ENCODE data around the gene SLC16A7. TPM values are rescaled to one million over a fixed set of nuclear protein-coding genes. Genes with fewer than 3 reads are reported as not detected.
A peak's percentile ranks its signal among the peaks of the same experiment; 100 is the strongest.

The SLC16A7 gene
- total and polyA plus RNA-seq, 9 donors: 1.5 to 9.7 (median 4.0) TPM

DNA sequence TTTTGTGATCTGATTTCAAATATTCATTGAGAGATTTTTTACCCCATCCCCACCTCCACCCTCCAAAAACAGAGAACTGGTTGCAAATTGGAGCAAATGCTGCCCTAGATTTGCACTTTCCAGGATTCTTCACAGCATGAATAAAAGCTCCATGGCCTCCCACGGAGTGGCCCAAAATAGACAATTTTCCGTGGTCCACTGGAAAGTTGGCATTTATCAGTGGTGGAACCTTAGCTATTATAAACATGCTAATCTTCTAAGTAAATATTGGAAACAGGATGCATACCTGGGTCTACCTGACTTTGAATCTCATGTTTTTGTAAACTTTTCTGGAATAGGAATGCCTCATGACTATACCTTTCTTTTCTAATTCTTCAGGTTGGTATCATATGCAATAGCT is 123.9 kb downstream of the SLC16A7 start:
- H3K27me3 ChIP-seq (ENCODE audit: control insufficient read depth, insufficient read depth, low read length): no peaks in the 10 kb centered on the region
- H3K9me3 ChIP-seq (replicated peaks; ENCODE audit: control insufficient read depth, low read depth, low read length): no peaks in the 10 kb centered on the region
- no peak for DNase-seq
- no peaks in the 10 kb centered on the region for H3K4me1 ChIP-seq (ENCODE audit: control insufficient read depth, insufficient read depth, low read length)
- H3K27ac ChIP-seq (ENCODE audit: low read length): no peak overlapping the region
- H3K4me3 ChIP-seq (ENCODE audit: low read length): no peak overlapping the region
- H3K36me3 ChIP-seq (ENCODE audit: control insufficient read depth, insufficient read depth, low read length): no peaks in the 10 kb centered on the region
- no CpG with 5 or more reads among the region's 2 CpGs for WGBS (ENCODE audit: insufficient coverage)

DNA sequence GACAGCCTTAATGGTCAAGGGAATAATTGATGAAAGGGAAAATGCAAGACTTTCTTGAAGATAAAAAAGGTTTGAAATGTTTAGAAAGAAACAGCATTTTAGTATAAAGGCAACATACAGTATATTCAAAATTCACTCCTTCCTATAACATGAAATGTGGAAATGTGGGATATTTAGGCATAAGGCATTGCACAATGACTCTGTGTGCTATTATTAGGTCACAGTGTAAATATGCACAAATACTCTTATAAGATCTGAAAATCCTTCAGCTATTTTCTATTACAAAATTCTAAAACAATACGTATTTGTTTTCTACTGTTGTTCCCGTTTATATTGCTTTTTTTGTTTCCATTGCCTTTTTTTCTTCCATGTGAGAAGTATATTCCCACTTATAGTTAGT is 127.7 kb downstream of the SLC16A7 start:
- H3K4me1 ChIP-seq (ENCODE audit: control insufficient read depth, insufficient read depth, low read length): no peaks in the 10 kb centered on the region
- DNase-seq: no peak
- H3K27me3 ChIP-seq (ENCODE audit: control insufficient read depth, insufficient read depth, low read length): no peaks in the 10 kb centered on the region
- H3K9me3 ChIP-seq (replicated peaks; ENCODE audit: control insufficient read depth, low read depth, low read length): no peaks in the 10 kb centered on the region
- no peak overlapping the region for H3K27ac ChIP-seq (ENCODE audit: low read length)
- WGBS (ENCODE audit: insufficient coverage): no CpG with 5 or more reads among the region's 2 CpGs
- H3K36me3 ChIP-seq (ENCODE audit: control insufficient read depth, insufficient read depth, low read length): no peaks in the 10 kb centered on the region
- no peak overlapping the region for H3K4me3 ChIP-seq (ENCODE audit: low read length)

DNA sequence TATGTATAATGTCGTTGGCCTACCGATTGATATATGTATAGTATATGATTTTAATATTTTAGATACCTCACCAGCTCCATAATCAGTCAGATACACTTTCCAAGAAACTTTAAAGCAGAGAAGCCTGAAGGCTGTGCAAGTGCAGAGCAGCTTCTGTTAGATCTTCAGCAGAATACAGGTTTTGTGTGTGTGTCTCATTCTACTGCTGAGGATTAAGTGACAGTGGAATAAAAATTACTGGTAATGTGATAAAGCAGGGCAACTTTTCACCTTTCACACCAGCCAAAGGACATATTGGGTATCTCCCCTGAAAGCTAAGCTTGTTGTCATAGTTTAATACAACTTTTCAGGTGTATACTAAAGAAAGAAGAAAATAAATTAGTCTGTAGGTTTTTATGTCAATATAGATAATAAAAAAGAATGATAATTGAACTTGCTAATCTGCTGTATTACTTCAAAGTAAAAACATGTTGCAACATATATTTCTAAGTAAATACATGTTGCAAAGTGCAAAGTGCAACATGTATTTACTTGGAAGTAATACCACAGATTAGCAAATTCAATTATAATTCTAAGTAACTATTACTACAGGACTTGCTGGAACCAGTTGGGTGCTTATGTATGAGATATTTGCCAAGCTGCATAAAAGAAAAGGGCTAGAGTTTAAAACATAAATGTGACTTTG is 128.3 kb downstream of the SLC16A7 start:
- no CpG with 5 or more reads among the region's 2 CpGs for WGBS (ENCODE audit: insufficient coverage)
- Histone ChIP-seq H3K4me3 (ENCODE audit: low read length) (no peak overlapping the region), H3K9me3 (replicated peaks; ENCODE audit: control insufficient read depth, low read depth, low read length) (no peaks in the 10 kb centered on the region), H3K27me3 (ENCODE audit: control insufficient read depth, insufficient read depth, low read length) (no peaks in the 10 kb centered on the region), H3K4me1 (ENCODE audit: control insufficient read depth, insufficient read depth, low read length) (no peaks in the 10 kb centered on the region), H3K36me3 (ENCODE audit: control insufficient read depth, insufficient read depth, low read length) (no peaks in the 10 kb centered on the region), H3K27ac (ENCODE audit: low read length) (no peak overlapping the region)
- no peak for DNase-seq

DNA sequence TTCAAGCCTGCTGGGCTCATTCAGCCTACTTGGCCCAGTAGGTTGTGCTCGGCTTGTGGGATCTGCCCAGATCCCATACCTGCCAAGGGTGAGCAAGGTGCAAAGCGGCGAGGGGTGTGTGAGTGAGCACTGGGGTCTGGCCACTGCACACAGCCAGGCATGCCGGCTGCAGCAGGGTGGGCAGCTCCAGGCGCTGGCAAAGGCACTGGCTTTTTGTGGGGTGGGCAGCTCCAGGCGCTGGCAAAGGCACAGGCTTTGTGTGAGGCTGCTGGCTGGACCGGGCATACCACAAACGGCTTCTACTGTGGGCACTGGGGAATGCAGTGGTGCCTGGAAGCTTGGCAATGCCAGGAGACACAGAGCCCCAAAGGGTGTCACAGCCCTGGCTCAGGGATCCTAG is 137.4 kb downstream of the SLC16A7 start:
- Histone ChIP-seq H3K4me3 (ENCODE audit: low read length) (no peak overlapping the region), H3K27me3 (ENCODE audit: control insufficient read depth, insufficient read depth, low read length) (no peaks in the 10 kb centered on the region), H3K4me1 (ENCODE audit: control insufficient read depth, insufficient read depth, low read length) (no peaks in the 10 kb centered on the region), H3K9me3 (replicated peaks; ENCODE audit: control insufficient read depth, low read depth, low read length) (no peaks in the 10 kb centered on the region), H3K27ac (ENCODE audit: low read length) (no peak overlapping the region), H3K36me3 (ENCODE audit: control insufficient read depth, insufficient read depth, low read length) (no peaks in the 10 kb centered on the region)
- 90% methylated on average over 8 of the region's 8 CpGs for WGBS (ENCODE audit: insufficient coverage)
- no peak for DNase-seq

DNA sequence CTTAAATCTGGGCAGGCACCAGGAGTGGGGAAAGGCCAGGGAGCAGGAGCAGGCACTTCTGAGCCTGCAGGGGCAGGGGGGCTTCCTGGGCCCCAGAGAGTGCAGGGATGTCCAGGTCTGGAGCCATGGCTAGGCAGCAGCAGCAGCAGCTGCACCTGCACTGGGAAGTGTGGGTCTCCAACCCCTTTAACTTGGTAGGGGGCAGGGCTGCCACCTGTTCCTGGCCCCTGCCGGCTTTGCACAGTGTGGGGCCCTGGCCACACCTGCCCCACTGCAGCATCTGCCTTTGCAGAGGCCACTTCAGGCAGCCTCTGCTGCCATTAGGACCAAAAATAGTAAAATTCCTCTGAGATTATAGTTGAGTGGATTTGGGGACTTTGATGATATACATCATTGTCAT is 138.5 kb downstream of the SLC16A7 start:
- Histone ChIP-seq H3K4me3 (ENCODE audit: low read length) (no peak overlapping the region), H3K27me3 (ENCODE audit: control insufficient read depth, insufficient read depth, low read length) (no peaks in the 10 kb centered on the region), H3K27ac (ENCODE audit: low read length) (no peak overlapping the region), H3K36me3 (ENCODE audit: control insufficient read depth, insufficient read depth, low read length) (no peaks in the 10 kb centered on the region), H3K9me3 (replicated peaks; ENCODE audit: control insufficient read depth, low read depth, low read length) (no peaks in the 10 kb centered on the region), H3K4me1 (ENCODE audit: control insufficient read depth, insufficient read depth, low read length) (no peaks in the 10 kb centered on the region)
- DNase-seq: no peak
- WGBS (ENCODE audit: insufficient coverage): no CpG with 5 or more reads among the region's 1 CpG

DNA sequence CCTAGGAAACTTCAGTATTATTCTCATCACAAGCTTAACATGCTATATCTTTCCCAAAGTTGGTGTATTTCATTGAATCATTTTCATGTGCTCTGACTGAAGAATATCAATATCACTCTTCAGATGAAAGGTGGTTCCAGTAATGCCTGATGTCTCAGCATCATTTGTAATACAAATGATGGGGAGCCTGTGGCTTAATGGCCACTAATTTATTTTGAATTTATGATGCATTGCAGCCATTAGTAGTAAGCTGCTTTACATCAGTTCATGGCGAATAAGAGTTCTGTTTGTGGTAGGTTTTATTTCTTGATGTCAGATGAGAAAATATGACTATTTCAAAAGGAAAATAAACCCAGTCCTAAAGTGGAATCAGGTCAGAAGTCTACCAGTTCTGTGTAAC is 139.4 kb downstream of the SLC16A7 start:
- no peaks in the 10 kb centered on the region for H3K27me3 ChIP-seq (ENCODE audit: control insufficient read depth, insufficient read depth, low read length)
- DNase-seq: no peak
- no peaks in the 10 kb centered on the region for H3K4me1 ChIP-seq (ENCODE audit: control insufficient read depth, insufficient read depth, low read length)
- no CpG with 5 or more reads among the region's 1 CpG for WGBS (ENCODE audit: insufficient coverage)
- no peaks in the 10 kb centered on the region for H3K9me3 ChIP-seq (replicated peaks; ENCODE audit: control insufficient read depth, low read depth, low read length)
- H3K27ac ChIP-seq (ENCODE audit: low read length): no peak overlapping the region
- no peak overlapping the region for H3K4me3 ChIP-seq (ENCODE audit: low read length)
- H3K36me3 ChIP-seq (ENCODE audit: control insufficient read depth, insufficient read depth, low read length): no peaks in the 10 kb centered on the region

DNA sequence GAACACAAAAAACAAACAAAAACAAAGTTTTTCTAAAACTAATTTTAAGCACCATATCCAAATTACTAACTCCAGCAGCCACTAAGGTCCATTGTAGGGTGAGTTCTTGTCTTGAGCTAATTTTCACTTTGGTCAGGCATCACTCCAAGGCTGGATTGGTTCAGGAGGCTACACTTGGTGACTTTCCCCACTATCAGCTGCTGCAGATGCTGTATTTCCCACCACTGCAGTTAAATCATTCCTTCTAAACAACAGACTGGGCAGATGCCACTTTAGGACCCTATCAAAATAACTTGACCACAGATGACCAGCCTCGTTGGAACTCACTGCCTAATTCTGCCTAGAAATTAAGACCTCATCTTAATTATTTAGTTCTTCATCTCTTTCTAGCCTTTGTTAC is 140.5 kb downstream of the SLC16A7 start:
- H3K9me3 ChIP-seq (replicated peaks; ENCODE audit: control insufficient read depth, low read depth, low read length): no peaks in the 10 kb centered on the region
- no peak for DNase-seq
- H3K36me3 ChIP-seq (ENCODE audit: control insufficient read depth, insufficient read depth, low read length): no peaks in the 10 kb centered on the region
- no peaks in the 10 kb centered on the region for H3K27me3 ChIP-seq (ENCODE audit: control insufficient read depth, insufficient read depth, low read length)
- H3K27ac ChIP-seq (ENCODE audit: low read length): no peak overlapping the region
- no peak overlapping the region for H3K4me3 ChIP-seq (ENCODE audit: low read length)
- no peaks in the 10 kb centered on the region for H3K4me1 ChIP-seq (ENCODE audit: control insufficient read depth, insufficient read depth, low read length)
- 67% methylated on average over 1 of the region's 1 CpG for WGBS (ENCODE audit: insufficient coverage)

DNA sequence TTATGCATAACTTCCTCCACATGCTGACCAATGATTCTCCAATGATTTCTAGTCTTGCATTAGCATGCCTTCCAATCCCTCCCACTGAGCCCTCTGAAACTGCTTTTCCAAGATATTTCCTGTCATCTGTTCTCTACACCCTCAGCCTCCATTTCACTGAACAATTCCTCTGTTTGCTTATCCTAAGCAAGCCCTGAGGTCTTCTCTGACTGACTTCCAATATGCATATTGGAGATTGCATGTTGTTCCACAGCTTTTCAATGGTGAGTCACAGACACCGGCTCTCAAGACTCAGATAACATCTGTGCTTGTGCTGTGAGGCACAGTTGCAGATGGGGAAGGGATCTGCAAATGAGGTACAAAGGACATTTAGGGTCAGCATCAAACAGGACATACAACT is 141.0 kb downstream of the SLC16A7 start:
- Histone ChIP-seq H3K27ac (ENCODE audit: low read length) (no peak overlapping the region), H3K4me3 (ENCODE audit: low read length) (no peak overlapping the region)
- peak; percentile 56 for DNase-seq

DNA sequence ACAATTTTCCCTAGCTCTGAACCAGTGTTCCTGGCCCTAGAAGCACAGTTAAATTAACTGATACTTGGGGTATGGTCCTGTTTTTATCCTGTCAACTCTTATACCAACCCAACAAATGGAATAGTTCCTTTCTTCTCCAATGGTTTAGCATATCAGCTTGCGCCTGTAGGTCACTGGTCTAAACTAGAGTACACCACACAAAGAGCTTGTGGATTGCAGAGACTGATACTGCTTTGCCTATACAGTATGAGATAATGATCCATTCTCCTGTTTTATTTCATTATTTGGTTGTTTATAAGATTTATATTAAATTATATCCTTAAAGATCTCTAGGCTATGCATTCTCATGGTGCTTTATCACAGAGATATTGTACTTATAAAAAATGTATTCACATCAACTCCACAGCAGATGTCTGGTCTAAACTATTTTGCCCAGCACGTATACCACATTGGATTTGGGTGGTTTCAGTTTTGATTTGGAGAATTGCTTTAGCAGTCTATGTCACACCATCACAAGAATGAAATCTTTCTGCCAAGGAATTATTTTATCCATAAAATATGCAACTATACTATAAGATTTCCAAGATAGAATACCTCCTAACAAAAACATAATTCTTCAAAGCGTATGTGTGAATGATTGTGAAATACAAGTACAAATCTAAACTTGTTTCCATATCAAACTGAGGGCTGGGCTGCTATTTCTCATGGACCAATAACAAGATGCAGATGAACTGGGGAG is 142.1 kb downstream of the SLC16A7 start:
- Histone ChIP-seq H3K27ac (ENCODE audit: low read length) (no peak overlapping the region), H3K36me3 (ENCODE audit: control insufficient read depth, insufficient read depth, low read length) (no peaks in the 10 kb centered on the region), H3K4me3 (ENCODE audit: low read length) (no peak overlapping the region), H3K27me3 (ENCODE audit: control insufficient read depth, insufficient read depth, low read length) (no peaks in the 10 kb centered on the region), H3K4me1 (ENCODE audit: control insufficient read depth, insufficient read depth, low read length) (no peaks in the 10 kb centered on the region), H3K9me3 (replicated peaks; ENCODE audit: control insufficient read depth, low read depth, low read length) (no peaks in the 10 kb centered on the region)
- DNase-seq: peak; percentile 47
- no CpG with 5 or more reads among the region's 3 CpGs for WGBS (ENCODE audit: insufficient coverage)

More for the DNA sequence above, 141.0 kb downstream of the SLC16A7 start:
- no peaks in the 10 kb centered on the region for H3K4me1 ChIP-seq (ENCODE audit: control insufficient read depth, insufficient read depth, low read length)
- H3K27me3 ChIP-seq (ENCODE audit: control insufficient read depth, insufficient read depth, low read length): no peaks in the 10 kb centered on the region
- WGBS (ENCODE audit: insufficient coverage): no CpG with 5 or more reads among the region's 1 CpG
- no peaks in the 10 kb centered on the region for H3K36me3 ChIP-seq (ENCODE audit: control insufficient read depth, insufficient read depth, low read length)
- H3K9me3 ChIP-seq (replicated peaks; ENCODE audit: control insufficient read depth, low read depth, low read length): no peaks in the 10 kb centered on the region

DNA sequence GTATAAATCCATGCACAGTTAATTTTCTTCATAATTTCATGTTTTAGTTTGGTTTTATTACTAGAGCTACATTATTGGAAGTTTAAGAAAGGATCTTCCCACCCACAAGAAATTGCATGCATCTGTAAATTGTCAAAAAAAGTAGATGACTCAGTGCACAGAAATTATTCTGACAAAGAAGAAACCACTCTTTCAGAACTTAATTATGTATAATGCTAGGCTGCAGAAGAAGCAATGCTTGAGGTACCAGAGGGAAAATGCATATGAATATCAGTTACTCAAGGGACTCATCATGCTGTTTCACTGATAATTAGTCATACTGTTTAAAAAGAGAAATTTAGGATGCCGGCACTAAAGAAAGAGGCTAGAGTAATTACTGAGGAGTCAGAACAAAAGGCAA is 147.0 kb downstream of the SLC16A7 start:
- H3K27me3 ChIP-seq (ENCODE audit: control insufficient read depth, insufficient read depth, low read length): no peaks in the 10 kb centered on the region
- H3K9me3 ChIP-seq (replicated peaks; ENCODE audit: control insufficient read depth, low read depth, low read length): no peaks in the 10 kb centered on the region
- DNase-seq: no peak
- H3K36me3 ChIP-seq (ENCODE audit: control insufficient read depth, insufficient read depth, low read length): no peaks in the 10 kb centered on the region
- no peak overlapping the region for H3K4me3 ChIP-seq (ENCODE audit: low read length)
- H3K4me1 ChIP-seq (ENCODE audit: control insufficient read depth, insufficient read depth, low read length): no peaks in the 10 kb centered on the region
- H3K27ac ChIP-seq (ENCODE audit: low read length): no peak overlapping the region
- no CpG with 5 or more reads among the region's 1 CpG for WGBS (ENCODE audit: insufficient coverage)
